ENCODE data around the gene PRDX3.
A peak's percentile ranks its signal among the peaks of the same experiment; 100 is the strongest.
"Not testable (repeated sequence)": the region's sequence is repeated elsewhere in the genome, so short reads cannot be mapped to it uniquely, and the experiment has no call there.

The PRDX3 gene

GRCh38 chr10:119206603-119207365 is 28.2 kb upstream of the PRDX3 start:
- DNase-seq (ENCODE audit: low read depth in 2 of 2) = peak in 1 of 2 donors; percentile 70

- DNase-seq (ENCODE audit: low read depth in 2 of 2) = peak in 1 of 2 donors; percentile 13
Measured at GRCh38 chr10:119205894-119206602, 27.4 kb upstream of the PRDX3 start.

DNA sequence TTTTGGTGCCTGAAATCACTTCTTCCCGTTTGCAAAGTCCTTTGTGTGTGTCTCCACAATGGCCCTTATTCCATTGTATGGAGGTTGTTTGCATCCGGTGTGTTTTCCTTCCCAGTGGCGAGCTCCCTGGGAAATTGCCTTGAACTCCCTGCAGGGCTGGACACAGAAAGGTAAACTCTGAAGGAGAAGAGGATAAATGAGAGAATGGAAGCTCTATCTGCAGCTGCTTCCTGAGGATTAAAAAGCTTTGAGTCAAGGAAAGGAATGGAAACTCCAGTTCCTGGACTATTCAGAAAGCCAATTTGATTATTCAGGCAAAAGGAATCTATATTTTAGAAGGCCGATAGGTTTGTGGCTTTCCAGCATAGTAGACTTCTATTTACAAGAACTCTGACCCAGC is 24.4 kb upstream of the PRDX3 start:
- DNase-seq (ENCODE audit: low read depth in 2 of 2) = no peak

DNA sequence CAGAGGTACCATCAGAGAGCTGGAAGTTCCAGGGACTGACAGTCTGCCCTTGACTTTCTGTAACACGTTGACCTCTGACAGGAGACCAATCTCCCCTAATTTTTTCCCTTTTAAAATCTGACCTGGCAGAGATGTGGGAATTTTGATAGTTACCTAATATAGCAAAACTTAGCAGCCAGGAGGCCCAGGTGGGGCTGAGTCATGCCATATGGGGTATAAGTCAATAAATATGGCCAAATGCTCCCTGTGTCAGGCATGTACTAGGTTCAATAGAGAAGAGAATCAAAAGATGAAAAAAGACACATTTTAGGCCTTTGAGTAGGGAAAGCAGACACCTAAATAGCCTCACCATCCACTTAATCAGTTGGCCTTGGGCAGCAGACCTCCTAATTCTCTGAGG is 22.6 kb upstream of the PRDX3 start:
- no peak for DNase-seq (ENCODE audit: low read depth in 2 of 2)

GRCh38 chr10:119199231-119199992 is 20.8 kb upstream of the PRDX3 start:
- no peak for DNase-seq (ENCODE audit: low read depth in 2 of 2)

GRCh38 chr10:119198438-119198837 is 19.8 kb upstream of the PRDX3 start:
- no peak for DNase-seq (ENCODE audit: low read depth in 2 of 2)

DNA sequence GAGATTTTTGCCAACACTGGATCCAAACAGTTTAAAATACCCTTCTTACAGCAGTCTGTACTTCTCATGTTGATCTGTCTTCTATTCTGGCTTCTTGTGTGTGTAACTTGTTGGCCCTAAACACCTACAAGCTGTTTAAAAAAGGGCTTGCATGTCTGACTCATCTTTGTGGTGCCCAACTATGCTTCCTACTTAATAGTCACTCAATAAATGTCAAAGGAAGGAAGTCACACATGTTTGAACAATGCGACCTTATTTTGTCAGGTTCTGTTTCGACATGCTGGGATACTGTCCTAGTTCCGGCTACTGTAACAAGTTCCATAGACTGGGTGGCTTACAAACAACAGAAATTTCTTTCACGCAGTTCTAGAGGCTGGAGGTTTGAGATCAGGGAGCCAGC is 19.3 kb upstream of the PRDX3 start:
- no peak for DNase-seq (ENCODE audit: low read depth in 2 of 2)

DNA sequence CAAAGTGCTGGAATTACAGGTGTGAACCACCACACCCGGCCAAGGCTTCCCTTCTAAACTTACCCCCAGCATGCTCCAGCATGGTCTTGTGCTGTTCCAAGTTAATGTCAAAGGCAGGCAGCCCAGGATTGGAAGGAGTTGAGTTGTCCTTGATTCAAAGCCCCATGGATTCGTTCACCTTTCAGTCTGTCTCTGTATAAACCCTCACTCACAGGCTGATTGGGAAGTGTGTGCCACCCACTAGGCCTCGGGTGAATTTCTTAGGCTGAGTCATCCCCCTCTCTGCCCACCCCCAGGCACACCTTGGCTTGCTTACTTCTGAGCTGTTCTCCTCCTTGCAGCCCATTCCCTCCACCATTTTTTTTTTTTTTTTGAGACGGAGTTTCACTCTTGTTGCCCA is 13.3 kb upstream of the PRDX3 start:
- DNase-seq (ENCODE audit: low read depth in 2 of 2) = no peak

DNA sequence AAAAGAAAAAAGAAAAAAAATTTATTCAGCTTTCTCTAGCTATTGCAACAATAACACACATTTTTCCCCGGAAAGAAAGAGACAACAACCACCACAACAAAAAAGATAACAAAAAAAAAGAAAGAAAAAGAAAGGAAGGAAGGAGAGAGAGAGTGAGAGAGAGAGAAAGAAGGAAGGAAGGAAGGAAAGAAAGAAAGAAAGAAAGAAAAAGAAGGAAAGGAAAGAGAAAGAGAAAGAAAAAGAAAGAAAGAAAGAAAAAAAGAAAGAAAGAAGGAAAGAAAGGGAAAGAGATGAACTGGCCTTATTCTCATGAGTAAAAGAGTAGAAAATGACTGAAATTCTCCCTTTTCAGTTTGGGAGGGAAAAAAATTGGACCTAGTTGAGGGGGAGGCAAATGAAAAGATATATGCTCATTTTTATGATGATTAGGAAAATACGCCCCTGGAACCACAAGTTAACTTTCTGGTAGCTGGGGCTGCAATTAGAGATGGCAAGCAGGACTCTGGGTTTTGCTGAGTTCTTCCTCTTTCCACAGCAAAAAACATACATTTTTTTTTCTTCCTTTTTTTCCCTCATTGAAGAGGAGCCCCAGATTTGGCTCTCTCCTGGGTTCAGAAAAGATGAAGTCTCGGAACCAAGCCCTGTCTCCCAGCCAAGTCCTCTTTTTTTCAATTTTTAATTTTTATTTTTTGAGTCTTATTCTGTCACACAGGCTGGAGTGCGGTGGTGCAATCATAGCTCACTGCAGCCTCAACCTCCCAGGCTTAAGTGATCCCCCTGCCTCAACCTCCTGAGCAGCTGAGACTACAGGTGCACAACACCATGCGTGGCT is 12.6 kb upstream of the PRDX3 start:
- DNase-seq (ENCODE audit: low read depth in 2 of 2) = no peak

DNA sequence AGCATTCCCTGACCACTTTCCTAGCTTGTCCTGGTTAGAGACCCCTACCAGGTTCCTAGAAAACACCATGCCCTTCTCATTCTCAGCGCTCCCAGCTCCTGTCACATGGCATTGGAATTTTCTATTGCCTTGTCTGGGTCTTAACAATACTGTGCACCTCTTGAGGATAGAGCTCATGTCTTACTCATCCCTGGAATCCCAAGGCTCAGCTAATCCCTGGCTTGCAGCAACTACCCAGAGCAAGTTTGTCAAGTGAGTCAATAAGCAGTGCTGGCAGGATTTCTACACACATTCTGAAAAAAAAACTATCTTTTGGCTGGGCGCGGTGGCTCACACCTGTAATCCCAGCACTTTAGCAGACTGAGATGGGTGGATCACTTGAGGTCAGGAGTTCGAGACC is 11.7 kb upstream of the PRDX3 start:
- DNase-seq (ENCODE audit: low read depth in 2 of 2) = no peak

DNA sequence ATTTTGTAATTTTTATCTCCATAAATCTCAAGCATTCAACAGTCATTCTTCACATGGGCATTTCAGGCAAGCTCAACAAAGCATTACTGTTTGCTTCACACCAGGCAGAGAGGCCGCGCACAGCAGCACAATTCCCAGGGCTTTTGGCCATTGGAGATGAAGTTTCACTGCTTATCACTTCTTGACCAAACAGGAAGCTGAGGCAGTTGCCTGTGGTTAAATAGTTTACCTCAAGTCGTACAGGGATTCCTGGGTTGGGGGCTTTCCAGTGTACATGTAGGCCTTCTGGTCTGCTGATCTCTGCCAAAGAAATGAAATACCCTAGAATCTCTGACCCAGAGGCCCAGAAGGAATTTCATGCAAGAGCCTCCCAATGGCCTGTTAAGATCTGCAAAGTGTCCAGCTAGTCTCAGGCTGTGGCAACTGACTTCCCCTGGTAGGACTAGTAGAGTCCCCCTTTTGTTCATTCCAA is 11.2 kb upstream of the PRDX3 start:
- no peak for DNase-seq (ENCODE audit: low read depth in 2 of 2)

GRCh38 chr10:119183664-119184412 is 5.2 kb upstream of the PRDX3 start:
- no peak for DNase-seq (ENCODE audit: low read depth in 2 of 2)

- not testable (repeated sequence) for DNase-seq (ENCODE audit: low read depth in 2 of 2)
Measured at GRCh38 chr10:119180850-119181400, 2.3 kb upstream of the PRDX3 start.

DNA sequence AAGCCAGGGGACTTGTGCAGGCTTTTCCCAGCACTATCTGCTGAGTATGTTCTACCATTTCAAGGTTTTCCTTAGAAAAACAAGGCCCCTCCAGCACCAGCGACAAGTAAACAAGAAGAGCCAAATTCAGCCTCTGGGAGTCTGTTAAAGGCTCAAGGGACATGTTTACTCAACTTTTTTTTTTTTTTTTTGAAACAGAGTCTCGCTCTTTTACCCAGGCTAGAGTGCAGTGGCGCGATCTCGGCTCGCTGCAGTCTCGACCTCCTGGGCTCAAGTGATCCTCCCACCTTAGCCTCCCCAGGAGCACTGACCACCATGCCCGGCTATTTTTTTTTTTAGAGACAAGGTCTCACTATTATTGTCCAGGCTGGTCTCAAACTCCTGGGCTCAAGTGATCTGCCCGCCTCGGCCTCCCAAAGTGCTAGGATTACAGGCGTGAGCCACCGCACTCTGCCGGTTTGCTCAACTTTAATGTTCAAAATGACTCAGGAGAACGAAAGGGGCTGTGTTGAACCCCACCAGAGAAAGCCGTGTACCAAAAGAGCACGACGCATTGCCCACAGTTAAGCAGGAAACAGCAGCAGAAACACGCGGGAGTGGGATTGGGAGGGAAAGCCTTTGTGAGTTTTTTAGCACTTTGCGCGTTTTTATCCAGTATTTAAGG is 772 bp downstream of the PRDX3 start:
- no peak for DNase-seq (ENCODE audit: low read depth in 2 of 2)

GRCh38 chr10:119176166-119176565 is 2.4 kb downstream of the PRDX3 start:
- DNase-seq (ENCODE audit: low read depth in 2 of 2) = no peak

DNA sequence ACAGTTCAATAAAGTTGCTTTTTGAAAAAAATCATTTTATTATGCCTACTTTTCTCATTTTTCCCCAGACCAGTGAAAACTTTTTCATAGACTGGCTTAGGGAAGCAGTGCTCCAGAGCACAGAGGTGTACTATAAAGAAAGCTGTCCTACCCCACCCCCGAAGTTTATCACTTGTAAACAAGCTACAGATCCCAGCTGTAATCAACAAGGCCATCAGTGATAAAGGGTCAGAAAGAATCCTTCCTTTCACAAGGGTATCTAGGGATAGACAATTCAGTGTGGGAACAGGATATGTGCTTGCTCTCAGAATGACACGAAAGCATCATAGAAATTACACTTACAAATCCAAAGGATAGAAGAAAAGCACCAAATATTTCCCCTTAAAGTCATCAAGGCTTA is 4.5 kb downstream of the PRDX3 start:
- DNase-seq (ENCODE audit: low read depth in 2 of 2) = no peak

DNA sequence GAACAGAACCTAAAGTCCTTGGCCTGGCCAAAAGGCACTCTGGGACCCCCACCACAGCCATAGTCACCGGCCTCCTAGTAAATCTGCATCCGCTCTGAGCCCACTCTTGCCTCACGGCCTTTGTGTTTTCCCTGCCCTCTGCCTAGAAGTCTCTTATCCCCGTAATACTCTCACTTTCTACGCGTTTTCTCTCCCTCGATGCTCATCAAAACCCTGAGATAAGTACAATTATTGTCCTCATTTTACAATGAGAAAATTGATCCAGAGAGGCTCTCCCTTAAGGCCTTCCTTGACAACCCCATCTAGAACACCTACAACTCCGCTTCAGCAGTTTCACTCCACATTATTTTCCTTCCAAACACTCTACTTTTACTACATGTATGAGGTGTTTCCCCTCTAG is 11.6 kb downstream of the PRDX3 start:
- DNase-seq (ENCODE audit: low read depth in 2 of 2) = no peak

DNA sequence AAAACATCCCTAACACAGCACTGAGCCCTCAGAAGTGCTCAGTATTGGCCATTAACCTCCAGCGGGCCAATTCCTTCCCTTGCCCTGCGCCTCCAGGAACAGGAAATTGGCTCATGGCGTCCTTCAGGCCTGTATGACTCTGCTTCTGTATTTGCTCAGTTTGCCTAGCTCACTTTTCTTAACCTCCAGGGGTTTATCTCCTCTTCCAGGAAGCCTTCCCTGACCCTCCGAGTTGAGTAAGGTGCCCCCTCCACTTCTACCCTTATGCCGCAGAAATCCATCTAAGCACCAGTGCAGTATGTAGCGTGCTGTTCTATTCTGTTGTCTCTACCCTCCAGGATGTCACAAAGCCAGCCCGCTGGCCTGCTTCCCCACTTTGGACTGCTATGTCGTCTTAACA is 12.0 kb downstream of the PRDX3 start:
- DNase-seq (ENCODE audit: low read depth in 2 of 2) = no peak

- DNase-seq (ENCODE audit: low read depth in 2 of 2) = no peak
Measured at GRCh38 chr10:119166118-119166500, 12.5 kb downstream of the PRDX3 start.

Measured in stimulated activated CD8-positive, alpha-beta memory T cell treated with anti-CD3 and anti-CD28 coated beads, Interleukin-7, amount 100 ng/mL, for 4 hours (primary cell).